Keratinocyte (primary cell): ENCODE data around the gene SH2D2A. TPM values are rescaled to one million over a fixed set of nuclear protein-coding genes. Genes with fewer than 3 reads are reported as not detected.

Source experiments
- DNase-seq: peaks from one replicate; pipeline ENCODE4 v3.0.0-alpha.2; 2011; ENCODE audit warnings: low read depth, missing footprints, low spot score
- FAIRE-seq: peaks from 2 replicates; lab custom pipeline; 2011; peaks lifted over from hg19 to GRCh38; lab: Jason Lieb, UNC
- H2AFZ ChIP-seq: 2 replicates; pipeline ENCODE4 v1.6.0; 2012; ENCODE audit warnings: low read length, control low read depth, inconsistent platforms; ENCODE audit not compliant: control insufficient read depth
- H3K27ac ChIP-seq: 2 replicates; pipeline ENCODE4 v1.5.1; 2011; ENCODE audit warnings: low read length; ENCODE audit not compliant: control insufficient read depth, insufficient read depth
- H3K27me3 ChIP-seq: 3 replicates; pipeline ENCODE4 v1.6.0; 2011; ENCODE audit warnings: low read length; ENCODE audit not compliant: control insufficient read depth, insufficient read depth; ENCODE audit errors: extremely low read depth
- H3K36me3 ChIP-seq, 2 experiments: 2 replicates in 1 of 2; 3 replicates in 1 of 2; pipeline ENCODE4 v1.5.1; 2011; ENCODE audit warnings: low read length in 2 of 2, mild to moderate bottlenecking in 1 of 2; ENCODE audit not compliant: control insufficient read depth in 2 of 2, insufficient read depth in 2 of 2; ENCODE audit errors: extremely low read depth in 1 of 2
- H3K4me1 ChIP-seq: 3 replicates; pipeline ENCODE4 v1.5.1; 2011; ENCODE audit warnings: low read length; ENCODE audit not compliant: control insufficient read depth, insufficient read depth; ENCODE audit errors: extremely low read depth
- H3K4me2 ChIP-seq: 3 replicates; pipeline ENCODE4 v1.6.0; 2011; ENCODE audit warnings: low read depth, low read length; ENCODE audit not compliant: control insufficient read depth, insufficient read depth; ENCODE audit errors: extremely low read depth
- H3K4me3 ChIP-seq, 3 experiments: fragments of 200-600 bp in 1 of 3; sonication (generic) in 1 of 3; 2 replicates in 2 of 3; 3 replicates in 1 of 3; pipeline ENCODE4 v1.5.1; 2011 to 2016; ENCODE audit warnings: low read length in 3 of 3, mild to moderate bottlenecking in 3 of 3, control low read depth in 2 of 3, inconsistent platforms in 1 of 3, low read depth in 1 of 3, mixed read lengths in 1 of 3, mixed run types in 1 of 3, moderate library complexity in 1 of 3; ENCODE audit not compliant: control insufficient read depth in 2 of 3, insufficient read depth in 2 of 3; ENCODE audit errors: extremely low read depth in 1 of 3
- H3K79me2 ChIP-seq: 2 replicates; pipeline ENCODE4 v1.6.0; 2012; ENCODE audit warnings: low read length; ENCODE audit not compliant: control insufficient read depth, insufficient read depth
- H3K9ac ChIP-seq: 3 replicates; pipeline ENCODE4 v1.6.0; 2011; ENCODE audit warnings: low read length; ENCODE audit not compliant: control insufficient read depth, insufficient read depth; ENCODE audit errors: extremely low read depth
- H3K9me1 ChIP-seq: 3 replicates; pipeline ENCODE4 v1.6.0; 2011; ENCODE audit warnings: low read length; ENCODE audit not compliant: control insufficient read depth, insufficient read depth; ENCODE audit errors: extremely low read depth
- H3K9me3 ChIP-seq: 2 replicates; pipeline ENCODE4 v1.5.1; 2012; ENCODE audit warnings: low read depth, low read length; ENCODE audit not compliant: control insufficient read depth
- H4K20me1 ChIP-seq: 3 replicates; pipeline ENCODE4 v1.6.0; 2011; ENCODE audit warnings: low read length; ENCODE audit not compliant: control insufficient read depth, insufficient read depth; ENCODE audit errors: extremely low read depth
- CTCF ChIP-seq, 3 experiments: IDR thresholded peaks in 1 of 3; conservative IDR thresholded peaks in 1 of 3; optimal IDR thresholded peaks in 1 of 3; 2 replicates in 2 of 3; 3 replicates in 1 of 3; pipeline versions ENCODE3 to v1.5.1; 2011; ENCODE audit warnings: low read length in 3 of 3, mild to moderate bottlenecking in 3 of 3, moderate library complexity in 2 of 3, control low read depth in 1 of 3, inconsistent platforms in 1 of 3; ENCODE audit not compliant: insufficient read depth in 2 of 3; ENCODE audit errors: extremely low read depth in 1 of 3
- EZH2 ChIP-seq: IDR thresholded peaks from one replicate; pipeline ENCODE4 v1.6.1; 2012; ENCODE audit warnings: inconsistent platforms, mild to moderate bottlenecking, low read length, moderate library complexity
- dilution Hi-C: fragments of 300-500 bp; cut with MboI; formaldehyde crosslinking; loops from one replicate; pipeline ENCODE4 v1.7.0; 2020; ENCODE audit warnings: low sequenced_read_pairs; ENCODE audit not compliant: extremely low pct_ligation_motif_present
- polyA plus RNA-seq, 5 experiments: library from polyadenylated mRNA; depleted of rRNA in 3 of 5; stranded (reverse) in 3 of 5; stranded (forward) in 1 of 5; unstranded in 1 of 5; fragments of >200 nt; gene quantifications; 1 replicate in 1 of 5; 2 replicates in 3 of 5; 3 replicates in 1 of 5; pipeline versions ENCODE4 v1.2.1 to v1.2.3, GENCODE V29; 2011 to 2012; ENCODE audit warnings: missing spikeins in 2 of 5, low read depth in 1 of 5, low replicate concordance in 1 of 5

SH2D2A gene
- polyA plus RNA-seq, 1 donor (not counting 4 experiments of a cell fraction or from before 2014, with no cell fraction given), result 2.5 TPM

GRCh38 chr1:156847591-156848460, 31.2 kb upstream of the SH2D2A start:
- dilution Hi-C loops, result no loop called here
- H3K27me3 ChIP-seq, result peaks cover 69% of the 10 kb centered on the region

GRCh38 chr1:156846643-156847042, 30.0 kb upstream of the SH2D2A start:
- peaks cover 62% of the 10 kb centered on the region for H3K27me3 ChIP-seq
- FAIRE-seq, result no peak
- dilution Hi-C loops, result no loop called here

More at GRCh38 chr1:156847591-156848460, 31.2 kb upstream of the SH2D2A start:
- Histone ChIP-seq H3K9ac (no peak overlapping the region), H3K36me3 (no peaks in the 10 kb centered on the region), H3K79me2 (no peaks in the 10 kb centered on the region), H3K9me3 (no peaks in the 10 kb centered on the region), H3K4me1 (peaks cover 2% of the 10 kb centered on the region), H3K9me1 (no peaks in the 10 kb centered on the region), H3K27ac (no peak overlapping the region), H4K20me1 (no peaks in the 10 kb centered on the region), H2AFZ (no peak overlapping the region), H3K4me3 (no peak overlapping the region), H3K4me2 (no peak overlapping the region)
- TF ChIP-seq EZH2, result no peak
- TF ChIP-seq CTCF (optimal IDR thresholded peaks at IDR 0.05 in 1 of 3, IDR thresholded peaks at IDR 0.05 in 1 of 3, conservative IDR thresholded peaks at IDR 0.05 in 1 of 3; ENCODE audit: extremely low read depth in 1 of 3, insufficient read depth in 2 of 3, low read length in 3 of 3), result no peak
- FAIRE-seq (no peak), DNase-seq (no peak)

More at GRCh38 chr1:156846643-156847042, 30.0 kb upstream of the SH2D2A start:
- Histone ChIP-seq H3K36me3 (no peaks in the 10 kb centered on the region), H3K9me3 (no peaks in the 10 kb centered on the region), H2AFZ (no peak overlapping the region), H3K27ac (no peak overlapping the region), H4K20me1 (no peaks in the 10 kb centered on the region), H3K79me2 (no peaks in the 10 kb centered on the region), H3K9me1 (no peaks in the 10 kb centered on the region), H3K9ac (no peak overlapping the region), H3K4me3 (no peak overlapping the region), H3K4me1 (peaks cover 2% of the 10 kb centered on the region), H3K4me2 (no peak overlapping the region)
- no peak for DNase-seq
- TF ChIP-seq EZH2, result no peak
